ENCODE results near the gene RELL2. TPM values are rescaled to one million over a fixed set of nuclear protein-coding genes. Genes with fewer than 3 reads are reported as not detected.

RELL2 gene
- total RNA-seq, 4 donors from 2014 or later: 4.3 to 10.4 (median 6.4) TPM

GRCh38 chr5:141654298-141654697 lies 17.5 kb downstream of the RELL2 start:
- peaks cover 10 to 20% (median 13%) of the 10 kb centered on the region in 3 donors for H3K4me1 ChIP-seq
- WGBS, 2 donors: 75% methylated on average over 2 of the region's 2 CpGs; no CpG with 5 or more reads in 1 of the 2 donors
- no peak for DNase-seq

GRCh38 chr5:141655020-141655419 lies 18.2 kb downstream of the RELL2 start:
- Histone ChIP-seq H3K4me1 (peaks cover 10 to 20% (median 13%) of the 10 kb centered on the region in 3 donors), H3K36me3 (peaks cover 0 to 30% (median 0%) of the 10 kb centered on the region in 3 donors), H3K4me3 (no peak overlapping the region), H3K27me3 (no peaks in the 10 kb centered on the region), H3K9me3 (no peaks in the 10 kb centered on the region), H3K27ac (no peak overlapping the region)
- intact Hi-C loops (cut with DNase I): no loop called here
- DNase-seq: no peak
- TF ChIP-seq CTCF (IDR thresholded peaks at IDR 0.05) (no peak), POLR2A (IDR thresholded peaks at IDR 0.05) (no peak)
- whole genome bisulfite sequencing, 2 donors: 84 to 92% methylated on average over 6 to 7 of the region's 7 CpGs

More at GRCh38 chr5:141654298-141654697, 17.5 kb downstream of the RELL2 start:
- intact Hi-C loops (cut with DNase I): no loop called here
- H3K27ac ChIP-seq: no peak overlapping the region
- H3K36me3 ChIP-seq: peaks cover 0 to 23% (median 0%) of the 10 kb centered on the region in 3 donors
- no peaks in the 10 kb centered on the region for H3K9me3 ChIP-seq
- no peaks in the 10 kb centered on the region for H3K27me3 ChIP-seq
- no peak overlapping the region for H3K4me3 ChIP-seq
- no peak for TF ChIP-seq CTCF (IDR thresholded peaks at IDR 0.05)
- TF ChIP-seq POLR2A (IDR thresholded peaks at IDR 0.05): no peak

GRCh38 chr5:141656396-141656795 lies 19.6 kb downstream of the RELL2 start:
- intact Hi-C loops (cut with DNase I): no loop called here
- no peak for DNase-seq
- peaks cover 0 to 30% (median 0%) of the 10 kb centered on the region in 3 donors for H3K36me3 ChIP-seq

GRCh38 chr5:141657404-141657803 lies 20.6 kb downstream of the RELL2 start:
- Histone ChIP-seq H3K4me3 (no peak overlapping the region), H3K27ac (no peak overlapping the region), H3K4me1 (no peaks in the 10 kb centered on the region), H3K27me3 (no peaks in the 10 kb centered on the region), H3K9me3 (no peaks in the 10 kb centered on the region), H3K36me3 (peaks cover 0 to 30% (median 0%) of the 10 kb centered on the region in 3 donors)
- TF ChIP-seq CTCF (IDR thresholded peaks at IDR 0.05): no peak
- TF ChIP-seq POLR2A (IDR thresholded peaks at IDR 0.05): no peak
- DNase-seq: no peak
- WGBS, 2 donors: 91 to 100% methylated on average over 1 of the region's 1 CpG
- intact Hi-C loops (cut with DNase I): no loop called here

More at GRCh38 chr5:141656396-141656795, 19.6 kb downstream of the RELL2 start:
- H3K27me3 ChIP-seq: no peaks in the 10 kb centered on the region
- H3K27ac ChIP-seq: no peak overlapping the region
- 82% methylated on average over 7 of the region's 9 CpGs; no CpG with 5 or more reads in 1 of the 2 donors for WGBS, 2 donors
- H3K9me3 ChIP-seq: no peaks in the 10 kb centered on the region
- peaks cover under 1 to 7% (median 5%) of the 10 kb centered on the region in 3 donors for H3K4me1 ChIP-seq
- H3K4me3 ChIP-seq: no peak overlapping the region
- TF ChIP-seq POLR2A (IDR thresholded peaks at IDR 0.05) (no peak), CTCF (IDR thresholded peaks at IDR 0.05) (no peak)

- intact Hi-C loops (cut with DNase I): no loop called here
- TF ChIP-seq CTCF (IDR thresholded peaks at IDR 0.05) (no peak), POLR2A (IDR thresholded peaks at IDR 0.05) (no peak)
- Histone ChIP-seq H3K4me3 (no peak overlapping the region), H3K27ac (no peak overlapping the region), H3K36me3 (peaks cover 0 to 32% (median 0%) of the 10 kb centered on the region in 3 donors), H3K4me1 (no peaks in the 10 kb centered on the region), H3K9me3 (no peaks in the 10 kb centered on the region), H3K27me3 (no peaks in the 10 kb centered on the region)
- DNase-seq: no peak
- 72 to 75% methylated on average over 8 of the region's 8 CpGs for WGBS, 2 donors
Observed at GRCh38 chr5:141657937-141658545, 21.2 kb downstream of the RELL2 start.
